HuH-7 (cell line): ENCODE measurements around the gene ADIPOR1.
A peak's percentile ranks its signal among the peaks of the same experiment; 100 is the strongest.

Experiments
- DNase-seq: peaks from one replicate; pipeline ENCODE4 v3.0.0; 2011; ENCODE audit warnings: low spot score

The ADIPOR1 gene

GRCh38 chr1:202968895-202969295, 10.8 kb upstream of the ADIPOR1 start:
- DNase-seq: peak; percentile 80

GRCh38 chr1:202968351-202968750, 10.2 kb upstream of the ADIPOR1 start:
- DNase-seq: no peak

- peak; percentile 53 for DNase-seq
These were observed 9.7 kb upstream of the ADIPOR1 start for GRCh38 chr1:202967684-202968281.

- DNase-seq: no peak
These were observed 8.1 kb upstream of the ADIPOR1 start for GRCh38 chr1:202966006-202966898.

- no peak for DNase-seq
These were observed 7.3 kb upstream of the ADIPOR1 start for GRCh38 chr1:202965422-202965821.

GRCh38 chr1:202964791-202965410, 6.8 kb upstream of the ADIPOR1 start:
- DNase-seq: no peak

GRCh38 chr1:202961220-202961880, 3.2 kb upstream of the ADIPOR1 start:
- DNase-seq: no peak

- peak; percentile 70 for DNase-seq
These were observed 1.1 kb upstream of the ADIPOR1 start for GRCh38 chr1:202959276-202959620.

- peak; percentile 35 for DNase-seq
These were observed 598 bp upstream of the ADIPOR1 start for GRCh38 chr1:202958544-202959275.

- no peak for DNase-seq
These were observed 1.1 kb downstream of the ADIPOR1 start for GRCh38 chr1:202956969-202957368.

- no peak for DNase-seq
These were observed 3.9 kb downstream of the ADIPOR1 start for GRCh38 chr1:202954057-202954745.

GRCh38 chr1:202953392-202953791, 4.7 kb downstream of the ADIPOR1 start:
- no peak for DNase-seq

GRCh38 chr1:202952818-202953217, 5.3 kb downstream of the ADIPOR1 start:
- DNase-seq: no peak

GRCh38 chr1:202952099-202952498, 6.0 kb downstream of the ADIPOR1 start:
- no peak for DNase-seq

GRCh38 chr1:202951437-202951836, 6.7 kb downstream of the ADIPOR1 start:
- no peak for DNase-seq

GRCh38 chr1:202945483-202945882, 12.6 kb downstream of the ADIPOR1 start:
- no peak for DNase-seq

GRCh38 chr1:202944438-202944921, 13.6 kb downstream of the ADIPOR1 start:
- DNase-seq: no peak

GRCh38 chr1:202942426-202942825, 15.7 kb downstream of the ADIPOR1 start:
- DNase-seq: no peak

GRCh38 chr1:202941372-202941771, 16.7 kb downstream of the ADIPOR1 start:
- no peak for DNase-seq

GRCh38 chr1:202940561-202940960, 17.6 kb downstream of the ADIPOR1 start:
- no peak for DNase-seq

GRCh38 chr1:202938287-202938925, 19.7 kb downstream of the ADIPOR1 start:
- DNase-seq: no peak
